ENCODE measurements around the gene NEK1.

- TF ChIP-seq CTCF (IDR thresholded peaks at IDR 0.05; ENCODE audit: low read length) (no peak), EZH2 (optimal IDR thresholded peaks at IDR 0.05; ENCODE audit: low read depth, low read length) (no peak), EZH2phosphoT487 (IDR thresholded peaks at IDR 0.05; ENCODE audit: low read length) (no peak)
Observed at GRCh38 chr4:169376421-169376820, 236.0 kb downstream of the NEK1 start.

Data from MM.1S (cell line).